ENCODE results near the gene PITX3. TPM values are rescaled to one million over a fixed set of nuclear protein-coding genes. Genes with fewer than 3 reads are reported as not detected.

PITX3 gene
- total RNA-seq, 1 donor from 2014 or later: 1.7 TPM

GRCh38 chr10:102236006-102236405, 5.3 kb downstream of the PITX3 start:
- peaks cover 10% of the 10 kb centered on the region for H3K4me1 Mint-ChIP-seq (ENCODE audit: low read depth, unreplicated experiment)
- no peaks in the 10 kb centered on the region for H3K9me3 ChIP-seq (ENCODE audit: insufficient read depth, low read depth, low read length)
- H3K9me3 Mint-ChIP-seq (ENCODE audit: unreplicated experiment): no peaks in the 10 kb centered on the region
- TF ChIP-seq, protein P1, sequence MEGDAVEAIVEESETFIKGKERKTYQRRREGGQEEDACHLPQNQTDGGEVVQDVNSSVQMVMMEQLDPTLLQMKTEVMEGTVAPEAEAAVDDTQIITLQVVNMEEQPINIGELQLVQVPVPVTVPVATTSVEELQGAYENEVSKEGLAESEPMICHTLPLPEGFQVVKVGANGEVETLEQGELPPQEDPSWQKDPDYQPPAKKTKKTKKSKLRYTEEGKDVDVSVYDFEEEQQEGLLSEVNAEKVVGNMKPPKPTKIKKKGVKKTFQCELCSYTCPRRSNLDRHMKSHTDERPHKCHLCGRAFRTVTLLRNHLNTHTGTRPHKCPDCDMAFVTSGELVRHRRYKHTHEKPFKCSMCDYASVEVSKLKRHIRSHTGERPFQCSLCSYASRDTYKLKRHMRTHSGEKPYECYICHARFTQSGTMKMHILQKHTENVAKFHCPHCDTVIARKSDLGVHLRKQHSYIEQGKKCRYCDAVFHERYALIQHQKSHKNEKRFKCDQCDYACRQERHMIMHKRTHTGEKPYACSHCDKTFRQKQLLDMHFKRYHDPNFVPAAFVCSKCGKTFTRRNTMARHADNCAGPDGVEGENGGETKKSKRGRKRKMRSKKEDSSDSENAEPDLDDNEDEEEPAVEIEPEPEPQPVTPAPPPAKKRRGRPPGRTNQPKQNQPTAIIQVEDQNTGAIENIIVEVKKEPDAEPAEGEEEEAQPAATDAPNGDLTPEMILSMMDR (IDR thresholded peaks at IDR 0.05; ENCODE audit: insufficient read depth, low read depth, low read length): no peak
- no peak for TF ChIP-seq EZH2 (IDR thresholded peaks at IDR 0.05; ENCODE audit: insufficient read depth, low read length)
- no peak overlapping the region for H3K4me2 ChIP-seq (ENCODE audit: low read length)
- H2AFZ ChIP-seq (ENCODE audit: low read depth, low read length): no peak overlapping the region
- no peak overlapping the region for H3K27ac ChIP-seq (ENCODE audit: low read depth, low read length)
- H3K36me3 Mint-ChIP-seq (ENCODE audit: low read depth, unreplicated experiment): no peaks in the 10 kb centered on the region
- no peaks in the 10 kb centered on the region for H4K20me1 ChIP-seq (ENCODE audit: insufficient read depth, low read length)
- no peak overlapping the region for H3K4me3 ChIP-seq (ENCODE audit: insufficient read depth, low read depth, low read length)
- H3K27me3 ChIP-seq (ENCODE audit: insufficient read depth, low read length): peaks cover 35% of the 10 kb centered on the region
- H3K27ac Mint-ChIP-seq (ENCODE audit: unreplicated experiment): no peak overlapping the region
- peaks cover 62% of the 10 kb centered on the region for H3K27me3 Mint-ChIP-seq (ENCODE audit: low read depth, unreplicated experiment)
- DNase-seq (ENCODE audit: low read depth) (no peak), FAIRE-seq (no peak)
- H3K4me1 ChIP-seq (ENCODE audit: insufficient read depth, low read length): peaks cover 20% of the 10 kb centered on the region
- H3K79me2 ChIP-seq (ENCODE audit: insufficient read depth, low read length): no peaks in the 10 kb centered on the region
- H3K9ac ChIP-seq (ENCODE audit: low read length): no peak overlapping the region
- H3K4me3 Mint-ChIP-seq (ENCODE audit: unreplicated experiment): no peak overlapping the region
- no peaks in the 10 kb centered on the region for H3K36me3 ChIP-seq (ENCODE audit: insufficient read depth, low read length)

GRCh38 chr10:102235598-102235920, 5.8 kb downstream of the PITX3 start:
- H3K9ac ChIP-seq (ENCODE audit: low read length): no peak overlapping the region
- H4K20me1 ChIP-seq (ENCODE audit: insufficient read depth, low read length): no peaks in the 10 kb centered on the region
- FAIRE-seq (no peak), DNase-seq (ENCODE audit: low read depth) (no peak)
- H3K4me1 ChIP-seq (ENCODE audit: insufficient read depth, low read length): peaks cover 20% of the 10 kb centered on the region
- no peaks in the 10 kb centered on the region for H3K36me3 ChIP-seq (ENCODE audit: insufficient read depth, low read length)
- no peak overlapping the region for H3K4me2 ChIP-seq (ENCODE audit: low read length)
- no peaks in the 10 kb centered on the region for H3K79me2 ChIP-seq (ENCODE audit: insufficient read depth, low read length)
- Mint-ChIP-seq H3K36me3 (ENCODE audit: low read depth, unreplicated experiment) (no peaks in the 10 kb centered on the region), H3K9me3 (ENCODE audit: unreplicated experiment) (no peaks in the 10 kb centered on the region), H3K27me3 (ENCODE audit: low read depth, unreplicated experiment) (peaks cover 59% of the 10 kb centered on the region), H3K4me1 (ENCODE audit: low read depth, unreplicated experiment) (peaks cover 10% of the 10 kb centered on the region), H3K27ac (ENCODE audit: unreplicated experiment) (no peak overlapping the region), H3K4me3 (ENCODE audit: unreplicated experiment) (peak overlapping the region; percentile 42)
- no peak overlapping the region for H3K4me3 ChIP-seq (ENCODE audit: insufficient read depth, low read depth, low read length)
- H3K9me3 ChIP-seq (ENCODE audit: insufficient read depth, low read depth, low read length): no peaks in the 10 kb centered on the region
- TF ChIP-seq, protein P1 (IDR thresholded peaks at IDR 0.05; ENCODE audit: insufficient read depth, low read depth, low read length): no peak
- TF ChIP-seq EZH2 (IDR thresholded peaks at IDR 0.05; ENCODE audit: insufficient read depth, low read length): no peak
- peaks cover 35% of the 10 kb centered on the region for H3K27me3 ChIP-seq (ENCODE audit: insufficient read depth, low read length)
- H3K27ac ChIP-seq (ENCODE audit: low read depth, low read length): no peak overlapping the region
- H2AFZ ChIP-seq (ENCODE audit: low read depth, low read length): no peak overlapping the region

- no peak overlapping the region for H2AFZ ChIP-seq (ENCODE audit: low read depth, low read length)
- no peak overlapping the region for H3K27ac ChIP-seq (ENCODE audit: low read depth, low read length)
- H3K27ac Mint-ChIP-seq (ENCODE audit: unreplicated experiment): no peak overlapping the region
- no peak overlapping the region for H3K4me3 ChIP-seq (ENCODE audit: insufficient read depth, low read depth, low read length)
- peak overlapping the region; percentile 42 for H3K4me3 Mint-ChIP-seq (ENCODE audit: unreplicated experiment)
- H3K4me1 ChIP-seq (ENCODE audit: insufficient read depth, low read length): peaks cover 21% of the 10 kb centered on the region
- H3K9me3 Mint-ChIP-seq (ENCODE audit: unreplicated experiment): no peaks in the 10 kb centered on the region
- H4K20me1 ChIP-seq (ENCODE audit: insufficient read depth, low read length): no peaks in the 10 kb centered on the region
- peaks cover 30% of the 10 kb centered on the region for H3K27me3 ChIP-seq (ENCODE audit: insufficient read depth, low read length)
- no peaks in the 10 kb centered on the region for H3K79me2 ChIP-seq (ENCODE audit: insufficient read depth, low read length)
- TF ChIP-seq EZH2 (IDR thresholded peaks at IDR 0.05; ENCODE audit: insufficient read depth, low read length): no peak
- TF ChIP-seq, protein P1 (IDR thresholded peaks at IDR 0.05; ENCODE audit: insufficient read depth, low read depth, low read length): no peak
- H3K9ac ChIP-seq (ENCODE audit: low read length): no peak overlapping the region
- H3K9me3 ChIP-seq (ENCODE audit: insufficient read depth, low read depth, low read length): no peaks in the 10 kb centered on the region
- no peak for FAIRE-seq
- peaks cover 54% of the 10 kb centered on the region for H3K27me3 Mint-ChIP-seq (ENCODE audit: low read depth, unreplicated experiment)
- no peak for DNase-seq (ENCODE audit: low read depth)
- H3K36me3 Mint-ChIP-seq (ENCODE audit: low read depth, unreplicated experiment): no peaks in the 10 kb centered on the region
- H3K36me3 ChIP-seq (ENCODE audit: insufficient read depth, low read length): no peaks in the 10 kb centered on the region
- peak overlapping the region; percentile 24 for H3K4me2 ChIP-seq (ENCODE audit: low read length)
- peaks cover 10% of the 10 kb centered on the region for H3K4me1 Mint-ChIP-seq (ENCODE audit: low read depth, unreplicated experiment)
Observed at GRCh38 chr10:102234888-102235597, 6.3 kb downstream of the PITX3 start.
